GM21576 (cell line): Measurements from ENCODE around the gene PLXNB1.
"Not testable (repeated sequence)": the region's sequence is repeated elsewhere in the genome, so short reads cannot be mapped to it uniquely, and the experiment has no call there.

ENCODE experiments used
- ATAC-seq: cut with Tn5 transposase; IDR thresholded peaks from one replicate; pipeline ENCODE4 v1.9.1; 2021; ENCODE audit warnings: mild to moderate bottlenecking, moderate library complexity; ENCODE audit not compliant: unreplicated experiment

The PLXNB1 gene

GRCh38 chr3:48405971-48406370 lies 23.9 kb downstream of the PLXNB1 start:
- ATAC-seq = no peak

DNA sequence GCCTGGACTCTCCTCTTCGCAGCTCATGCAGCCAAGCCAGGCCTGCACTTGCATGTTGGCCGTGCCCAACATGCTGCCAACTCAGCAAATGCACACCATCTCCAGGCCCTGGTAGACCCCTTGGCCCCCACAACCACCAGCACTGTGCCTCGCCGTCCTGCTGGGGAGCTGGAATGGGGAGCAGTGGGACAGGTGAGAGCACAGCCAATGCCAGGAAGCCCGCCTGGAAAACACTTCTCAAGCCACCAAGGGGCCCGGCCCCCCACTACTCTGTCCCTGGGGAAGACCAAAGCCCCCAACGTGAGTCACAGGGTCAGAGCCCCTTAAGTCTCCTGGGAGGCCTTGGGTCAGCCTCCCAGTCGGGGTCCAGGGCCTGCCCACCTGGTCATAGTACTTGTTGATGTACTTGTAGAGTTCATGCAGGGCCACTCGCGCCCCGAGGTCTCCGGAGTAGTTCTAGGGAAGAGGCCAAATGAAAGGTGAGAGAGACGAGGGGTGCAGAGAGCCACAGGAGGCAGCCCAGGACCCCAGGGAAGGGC lies 24.5 kb downstream of the PLXNB1 start:
- no peak for ATAC-seq

DNA sequence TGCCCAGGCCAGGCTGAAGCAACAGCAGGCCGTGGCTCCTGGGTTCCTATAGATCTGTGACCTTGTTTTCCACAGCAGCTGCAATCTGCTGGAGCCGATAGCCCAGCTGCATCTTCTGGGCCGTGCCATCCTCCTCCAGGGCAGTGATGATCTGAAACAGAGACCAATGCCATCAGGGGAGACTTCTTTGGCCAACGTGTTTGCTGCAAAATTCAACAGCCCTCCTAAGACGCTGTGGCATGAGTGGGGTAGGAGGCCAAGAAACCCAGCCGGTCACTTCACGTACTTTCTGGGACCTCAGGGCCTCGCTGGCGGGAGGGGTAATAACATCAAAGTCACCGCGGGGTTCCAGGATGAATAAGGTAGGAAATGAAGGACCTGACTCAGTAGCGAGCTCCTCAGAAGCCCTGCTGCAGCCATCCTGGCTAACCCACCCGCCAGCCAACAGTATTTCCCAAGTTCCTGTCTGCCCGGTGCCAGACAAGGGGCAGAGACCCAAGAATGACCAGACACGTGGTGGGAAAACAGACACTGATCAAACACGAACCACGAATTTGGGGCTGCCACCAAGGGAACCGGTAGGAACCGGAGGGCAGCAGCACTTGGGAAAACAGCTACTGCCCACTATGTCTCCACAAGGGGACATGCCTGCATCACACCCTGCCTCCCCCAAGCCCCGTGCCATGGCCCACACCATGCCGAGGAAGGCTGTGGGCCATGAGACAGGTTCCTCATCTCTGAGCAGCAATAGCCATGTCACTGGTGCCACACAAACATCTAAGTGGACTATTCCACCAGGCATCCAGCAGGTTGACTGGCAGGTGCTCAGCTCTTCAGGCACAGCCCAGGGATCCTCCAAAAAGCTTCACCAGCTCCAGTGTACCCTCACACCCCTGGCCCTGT lies 25.2 kb downstream of the PLXNB1 start:
- no peak for ATAC-seq

- no peak for ATAC-seq
Observed at GRCh38 chr3:48403533-48404439, 26.1 kb downstream of the PLXNB1 start.

DNA sequence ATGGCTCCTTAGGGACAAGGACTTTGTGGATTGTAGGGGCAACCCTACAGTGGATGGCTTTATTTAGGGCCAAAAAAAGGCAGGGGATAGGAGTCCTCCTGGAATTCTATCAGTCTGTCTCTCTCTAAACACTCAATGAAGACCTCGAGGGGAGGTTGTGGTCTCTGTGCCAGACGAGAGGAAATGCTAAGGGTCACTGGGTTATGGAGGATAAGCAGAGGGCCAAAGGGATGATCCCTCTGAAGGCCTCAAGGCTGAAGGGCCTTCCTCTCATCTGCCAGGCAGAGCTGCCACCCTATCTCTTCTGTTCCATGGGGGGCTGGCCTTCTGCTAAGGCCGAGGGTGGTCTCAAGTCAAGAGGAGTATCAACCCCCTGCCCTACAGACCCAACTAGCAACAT lies 27.0 kb downstream of the PLXNB1 start:
- ATAC-seq = no peak

GRCh38 chr3:48402281-48402732 lies 27.6 kb downstream of the PLXNB1 start:
- ATAC-seq = no peak

GRCh38 chr3:48401434-48401901 lies 28.4 kb downstream of the PLXNB1 start:
- not testable (repeated sequence) for ATAC-seq

- ATAC-seq = no peak
Observed at GRCh38 chr3:48400824-48401433, 29.0 kb downstream of the PLXNB1 start.

DNA sequence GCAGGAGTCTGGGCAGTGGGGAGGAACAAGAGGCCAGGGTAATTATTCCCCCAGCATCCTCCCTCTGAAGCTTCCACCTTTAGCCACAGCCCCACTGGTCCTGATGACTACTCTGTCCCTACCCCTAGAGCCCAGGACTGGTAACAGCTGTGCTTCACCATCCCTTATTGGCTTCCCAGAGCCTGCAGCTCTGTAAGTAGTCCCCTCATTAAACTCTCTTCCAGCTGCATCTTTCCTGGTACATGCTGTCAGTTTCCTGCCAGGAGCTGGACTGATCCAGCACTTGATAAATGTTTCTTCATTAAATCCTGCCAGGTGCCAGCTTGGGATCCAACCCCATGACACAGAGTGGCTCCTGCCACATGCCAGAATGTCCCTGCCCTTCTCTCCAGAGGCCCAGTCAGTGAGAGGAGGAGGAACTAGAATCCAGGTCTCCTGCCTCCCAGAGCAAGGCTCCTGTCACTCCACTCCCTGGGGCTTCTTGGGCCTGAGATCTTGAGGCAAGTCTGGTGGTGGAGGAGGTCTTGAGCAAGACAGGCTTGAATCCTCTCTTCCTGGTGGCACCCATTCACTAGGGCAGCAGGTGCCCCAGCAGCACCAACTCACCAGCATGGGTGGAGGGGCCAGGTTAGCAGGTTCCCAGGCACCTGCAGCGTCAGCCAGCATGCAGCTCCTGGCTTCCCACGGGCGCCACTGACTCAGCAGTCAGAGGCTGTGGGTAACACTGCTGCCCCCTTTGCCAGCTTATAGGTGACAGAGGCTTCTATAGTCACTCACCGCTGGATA lies 30.3 kb downstream of the PLXNB1 start:
- ATAC-seq = no peak

GRCh38 chr3:48398701-48399386 lies 31.0 kb downstream of the PLXNB1 start:
- ATAC-seq = no peak

GRCh38 chr3:48397767-48398681 lies 31.9 kb downstream of the PLXNB1 start:
- ATAC-seq = no peak

DNA sequence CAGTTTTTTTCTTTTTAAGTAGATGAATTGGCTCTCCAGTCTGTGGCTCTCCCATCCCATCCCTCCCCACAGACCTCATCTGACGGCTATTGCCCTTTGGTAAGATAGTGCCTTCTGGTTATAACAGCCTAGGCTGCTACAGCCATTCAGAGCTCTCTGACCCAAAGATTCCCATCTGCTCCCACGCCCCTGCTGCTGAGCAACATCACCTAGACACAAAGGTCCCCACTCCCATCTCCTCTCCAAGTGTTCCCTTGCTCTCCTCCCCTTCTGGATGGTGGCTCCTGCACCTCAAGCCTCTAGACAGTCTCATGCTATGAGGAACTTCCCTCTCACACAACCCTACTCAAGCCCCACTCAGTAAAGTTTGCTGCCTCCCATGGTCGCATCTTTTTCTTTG lies 34.2 kb downstream of the PLXNB1 start:
- ATAC-seq = no peak

- no peak for ATAC-seq
Observed at GRCh38 chr3:48394391-48394790, 35.5 kb downstream of the PLXNB1 start.

GRCh38 chr3:48388966-48389365 lies 40.9 kb downstream of the PLXNB1 start:
- no peak for ATAC-seq

GRCh38 chr3:48387634-48388033 lies 42.3 kb downstream of the PLXNB1 start:
- no peak for ATAC-seq

DNA sequence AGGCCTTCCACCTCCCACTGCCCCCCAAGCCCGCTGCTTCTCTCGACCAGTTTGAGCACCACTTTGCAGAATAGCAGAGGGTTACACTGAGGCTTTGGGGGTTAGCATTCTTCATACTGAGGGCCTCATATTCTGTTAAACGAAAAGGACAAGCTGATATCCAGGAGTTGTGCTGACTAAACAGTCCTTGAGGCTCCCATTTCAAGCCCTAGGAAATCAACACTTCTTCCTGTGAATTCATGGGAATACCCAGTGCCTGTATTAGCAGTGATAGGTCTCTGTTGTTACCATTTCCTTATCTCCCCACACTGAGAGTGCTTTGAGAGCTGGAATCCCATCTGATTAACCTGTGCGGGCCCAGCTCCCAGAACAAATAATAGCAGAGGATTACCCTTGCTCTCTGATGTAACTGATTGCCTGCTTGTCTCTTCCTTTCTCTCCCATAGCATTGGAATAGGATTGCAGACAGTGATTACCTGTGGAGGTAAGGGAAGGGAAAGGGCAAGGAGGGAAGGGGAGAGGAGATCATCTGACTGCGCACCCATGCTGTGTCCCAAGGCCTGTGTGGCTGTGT lies 56.9 kb downstream of the PLXNB1 start:
- no peak for ATAC-seq

- ATAC-seq = no peak
Observed at GRCh38 chr3:48372377-48372770, 57.5 kb downstream of the PLXNB1 start.
